ENCODE data around the gene SLC25A12.

DNA sequence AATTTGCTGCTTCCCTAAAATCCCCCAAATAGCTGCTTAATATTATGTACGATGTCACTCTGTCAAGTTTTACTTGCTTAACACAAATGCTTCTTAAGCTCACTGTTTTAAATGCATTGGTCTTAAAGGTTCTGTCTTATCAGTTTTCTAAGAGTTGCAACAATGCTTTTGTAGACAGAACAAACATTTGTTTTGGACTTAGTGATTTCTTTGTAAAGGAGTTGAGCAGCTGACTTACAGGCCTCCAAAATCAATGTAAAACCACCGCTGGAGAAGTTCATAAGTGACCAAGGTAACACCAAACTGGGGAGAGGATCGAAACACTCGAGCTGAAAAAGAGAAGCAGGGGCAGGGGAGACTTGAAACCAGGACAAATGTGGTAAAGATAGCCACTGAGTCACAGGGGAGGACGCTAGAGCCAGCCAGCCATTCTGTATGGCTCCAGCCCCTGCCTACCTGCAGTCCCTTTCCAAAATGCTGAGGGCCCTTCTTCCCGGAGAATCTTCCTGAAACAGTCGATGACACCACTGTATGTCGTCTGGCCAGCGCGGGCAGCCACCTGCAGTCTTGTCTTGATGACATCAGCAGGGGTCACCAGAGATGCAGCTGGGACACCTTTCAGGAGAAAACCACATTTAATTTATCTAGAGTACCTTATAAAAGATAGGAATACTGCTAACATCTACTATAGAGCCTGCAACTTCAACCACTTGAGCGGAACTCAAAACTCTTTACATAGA lies 106.5 kb downstream of the SLC25A12 start:
- TF ChIP-seq POLR2A (IDR thresholded peaks at IDR 0.05; ENCODE audit: low read depth, low read length) (no peak), EZH2 (IDR thresholded peaks at IDR 0.05; ENCODE audit: borderline replicate concordance, low read depth, low read length, severe bottlenecking) (no peak), CTCF (IDR thresholded peaks at IDR 0.05; ENCODE audit: extremely low read depth in 1 of 2, insufficient read depth in 1 of 2, low read depth in 1 of 2, low read length in 2 of 2) (no peak), JUN (IDR thresholded peaks at IDR 0.05; ENCODE audit: borderline replicate concordance, insufficient read depth, insufficient read length, low read depth) (no peak), POLR2AphosphoS5 (IDR thresholded peaks at IDR 0.05; ENCODE audit: insufficient read depth, low read depth, low read length) (no peak), MAX (IDR thresholded peaks at IDR 0.05; ENCODE audit: insufficient read depth, insufficient read length) (no peak)
